ENCODE data around the gene PHOSPHO2.

PHOSPHO2 gene

GRCh38 chr2:169743549-169743948 lies 49.3 kb downstream of the PHOSPHO2 start:
- TF ChIP-seq, protein P1, sequence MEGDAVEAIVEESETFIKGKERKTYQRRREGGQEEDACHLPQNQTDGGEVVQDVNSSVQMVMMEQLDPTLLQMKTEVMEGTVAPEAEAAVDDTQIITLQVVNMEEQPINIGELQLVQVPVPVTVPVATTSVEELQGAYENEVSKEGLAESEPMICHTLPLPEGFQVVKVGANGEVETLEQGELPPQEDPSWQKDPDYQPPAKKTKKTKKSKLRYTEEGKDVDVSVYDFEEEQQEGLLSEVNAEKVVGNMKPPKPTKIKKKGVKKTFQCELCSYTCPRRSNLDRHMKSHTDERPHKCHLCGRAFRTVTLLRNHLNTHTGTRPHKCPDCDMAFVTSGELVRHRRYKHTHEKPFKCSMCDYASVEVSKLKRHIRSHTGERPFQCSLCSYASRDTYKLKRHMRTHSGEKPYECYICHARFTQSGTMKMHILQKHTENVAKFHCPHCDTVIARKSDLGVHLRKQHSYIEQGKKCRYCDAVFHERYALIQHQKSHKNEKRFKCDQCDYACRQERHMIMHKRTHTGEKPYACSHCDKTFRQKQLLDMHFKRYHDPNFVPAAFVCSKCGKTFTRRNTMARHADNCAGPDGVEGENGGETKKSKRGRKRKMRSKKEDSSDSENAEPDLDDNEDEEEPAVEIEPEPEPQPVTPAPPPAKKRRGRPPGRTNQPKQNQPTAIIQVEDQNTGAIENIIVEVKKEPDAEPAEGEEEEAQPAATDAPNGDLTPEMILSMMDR (conservative IDR thresholded peaks at IDR 0.05; ENCODE audit: low read depth, low read length) = no peak

GRCh38 chr2:169746240-169746639 lies 52.0 kb downstream of the PHOSPHO2 start:
- no peak overlapping the region for H3K4me3 ChIP-seq (ENCODE audit: low read length)
- TF ChIP-seq, protein P1 (conservative IDR thresholded peaks at IDR 0.05; ENCODE audit: low read depth, low read length) = no peak
- DNase-seq (ENCODE audit: low read depth) = no peak

More at GRCh38 chr2:169743549-169743948, 49.3 kb downstream of the PHOSPHO2 start:
- no peak for DNase-seq (ENCODE audit: low read depth)
- H3K4me3 ChIP-seq (ENCODE audit: low read length) = no peak overlapping the region

DNA sequence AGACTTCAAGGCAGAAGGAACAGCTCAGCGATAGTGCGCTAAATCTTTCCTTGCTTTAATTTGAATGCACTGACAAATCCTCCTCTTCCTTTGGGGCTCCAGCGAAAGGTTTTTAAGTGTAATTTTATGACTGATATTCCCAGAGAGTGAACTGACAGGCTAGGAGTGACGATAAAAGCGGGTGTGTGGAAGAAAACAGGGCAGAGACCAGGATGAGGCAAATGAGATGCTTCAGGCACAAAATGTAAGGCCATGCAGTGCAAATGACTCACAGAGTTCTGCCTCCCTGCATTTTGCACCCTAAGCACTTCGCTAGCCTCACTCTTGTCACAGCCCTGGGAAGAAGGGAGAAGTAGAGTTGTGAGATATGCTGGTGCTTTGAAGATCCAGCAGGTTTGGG lies 54.0 kb downstream of the PHOSPHO2 start:
- no peak overlapping the region for H3K4me3 ChIP-seq (ENCODE audit: low read length)
- TF ChIP-seq, protein P1 (conservative IDR thresholded peaks at IDR 0.05; ENCODE audit: low read depth, low read length) = no peak
- no peak for DNase-seq (ENCODE audit: low read depth)
